ENCODE data around the gene C11orf68. TPM values are rescaled to one million over a fixed set of nuclear protein-coding genes. Genes with fewer than 3 reads are reported as not detected.

Gene C11orf68
- total and polyA plus RNA-seq, 2 of the 8 experiments (the other 6 are each of a cell fraction or from before 2014, with no cell fraction given) = 24.0 to 51.2 TPM

DNA sequence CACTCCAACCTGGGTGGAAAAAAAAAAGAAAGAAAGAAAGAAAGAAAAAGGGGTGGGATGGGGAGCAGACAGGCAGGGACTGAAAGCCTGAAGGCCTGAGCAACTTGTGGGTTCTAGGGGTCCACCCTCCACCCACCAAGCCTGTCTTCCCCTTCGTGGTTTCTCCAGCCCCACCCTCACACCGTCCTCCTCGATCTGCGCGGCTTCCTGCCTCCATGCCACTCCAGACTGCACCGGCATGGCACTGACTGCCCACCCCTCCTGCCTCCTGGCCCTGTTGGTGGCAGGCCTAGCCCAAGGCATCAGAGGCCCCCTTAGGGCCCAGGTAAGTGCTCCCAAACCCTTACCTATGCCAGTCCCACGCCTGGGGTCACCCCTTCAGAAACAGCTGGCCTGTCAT lies 39.2 kb downstream of the C11orf68 start, which contains the start of gene CTSW (continued):
- TF ChIP-seq BRCA1 (IDR thresholded peaks at IDR 0.05; ENCODE audit: low read depth, low read length) (no peak), BCL11A (IDR thresholded peaks at IDR 0.05; ENCODE audit: low read depth in 2 of 2, low read length in 2 of 2) (no peak), EZH2 (IDR thresholded peaks at IDR 0.05; ENCODE audit: low read depth, low read length, severe bottlenecking) (no peak)
- TF ChIP-seq, protein P1, sequence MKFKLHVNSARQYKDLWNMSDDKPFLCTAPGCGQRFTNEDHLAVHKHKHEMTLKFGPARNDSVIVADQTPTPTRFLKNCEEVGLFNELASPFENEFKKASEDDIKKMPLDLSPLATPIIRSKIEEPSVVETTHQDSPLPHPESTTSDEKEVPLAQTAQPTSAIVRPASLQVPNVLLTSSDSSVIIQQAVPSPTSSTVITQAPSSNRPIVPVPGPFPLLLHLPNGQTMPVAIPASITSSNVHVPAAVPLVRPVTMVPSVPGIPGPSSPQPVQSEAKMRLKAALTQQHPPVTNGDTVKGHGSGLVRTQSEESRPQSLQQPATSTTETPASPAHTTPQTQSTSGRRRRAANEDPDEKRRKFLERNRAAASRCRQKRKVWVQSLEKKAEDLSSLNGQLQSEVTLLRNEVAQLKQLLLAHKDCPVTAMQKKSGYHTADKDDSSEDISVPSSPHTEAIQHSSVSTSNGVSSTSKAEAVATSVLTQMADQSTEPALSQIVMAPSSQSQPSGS (IDR thresholded peaks at IDR 0.05; ENCODE audit: low read length) = no peak
- TF ChIP-seq, protein P2, sequence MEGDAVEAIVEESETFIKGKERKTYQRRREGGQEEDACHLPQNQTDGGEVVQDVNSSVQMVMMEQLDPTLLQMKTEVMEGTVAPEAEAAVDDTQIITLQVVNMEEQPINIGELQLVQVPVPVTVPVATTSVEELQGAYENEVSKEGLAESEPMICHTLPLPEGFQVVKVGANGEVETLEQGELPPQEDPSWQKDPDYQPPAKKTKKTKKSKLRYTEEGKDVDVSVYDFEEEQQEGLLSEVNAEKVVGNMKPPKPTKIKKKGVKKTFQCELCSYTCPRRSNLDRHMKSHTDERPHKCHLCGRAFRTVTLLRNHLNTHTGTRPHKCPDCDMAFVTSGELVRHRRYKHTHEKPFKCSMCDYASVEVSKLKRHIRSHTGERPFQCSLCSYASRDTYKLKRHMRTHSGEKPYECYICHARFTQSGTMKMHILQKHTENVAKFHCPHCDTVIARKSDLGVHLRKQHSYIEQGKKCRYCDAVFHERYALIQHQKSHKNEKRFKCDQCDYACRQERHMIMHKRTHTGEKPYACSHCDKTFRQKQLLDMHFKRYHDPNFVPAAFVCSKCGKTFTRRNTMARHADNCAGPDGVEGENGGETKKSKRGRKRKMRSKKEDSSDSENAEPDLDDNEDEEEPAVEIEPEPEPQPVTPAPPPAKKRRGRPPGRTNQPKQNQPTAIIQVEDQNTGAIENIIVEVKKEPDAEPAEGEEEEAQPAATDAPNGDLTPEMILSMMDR (IDR thresholded peaks at IDR 0.05; ENCODE audit: control extremely low read depth in 1 of 3, insufficient read depth in 1 of 3, low read depth in 1 of 3, low read length in 3 of 3) = no peak
